GM21723 (cell line): ENCODE results near the gene CTU1.

Source experiments
- ATAC-seq: cut with Tn5 transposase; IDR thresholded peaks from one replicate; pipeline ENCODE4 v1.9.1; 2021; ENCODE audit warnings: mild to moderate bottlenecking, moderate library complexity; ENCODE audit not compliant: unreplicated experiment

The CTU1 gene

DNA sequence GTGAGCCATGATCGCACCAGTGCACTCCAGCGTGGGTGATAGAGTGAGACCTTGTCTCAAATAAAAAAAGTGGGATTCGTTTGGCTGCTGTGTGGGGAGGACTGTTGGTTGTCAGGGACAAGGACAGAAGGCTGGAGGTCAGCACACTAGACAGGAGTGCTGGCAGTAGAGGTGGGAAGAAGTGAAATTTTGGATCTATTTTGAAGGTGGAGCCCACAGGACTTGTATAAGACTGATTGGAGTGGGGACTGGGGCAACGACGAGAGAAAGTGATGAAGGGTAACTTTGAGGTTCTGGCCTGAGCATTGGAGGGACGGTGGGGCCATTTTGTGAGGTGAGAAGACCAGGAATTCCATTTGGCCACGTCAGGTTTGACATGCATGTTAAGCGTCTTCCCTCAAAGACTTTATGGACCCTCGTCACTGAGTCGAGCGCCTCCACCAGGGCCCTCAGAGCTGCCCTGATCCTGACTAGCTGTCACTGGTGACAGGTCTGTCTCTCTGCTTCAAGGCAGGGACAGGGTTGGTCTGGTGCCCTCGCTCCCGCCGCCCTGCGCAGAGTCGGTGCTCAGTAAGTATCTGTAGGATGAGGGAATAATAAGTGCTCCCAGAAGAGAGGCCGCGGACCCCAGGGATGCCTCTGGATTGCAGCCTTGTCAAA lies 673 bp downstream of the CTU1 start:
- peak; percentile 8 for ATAC-seq

DNA sequence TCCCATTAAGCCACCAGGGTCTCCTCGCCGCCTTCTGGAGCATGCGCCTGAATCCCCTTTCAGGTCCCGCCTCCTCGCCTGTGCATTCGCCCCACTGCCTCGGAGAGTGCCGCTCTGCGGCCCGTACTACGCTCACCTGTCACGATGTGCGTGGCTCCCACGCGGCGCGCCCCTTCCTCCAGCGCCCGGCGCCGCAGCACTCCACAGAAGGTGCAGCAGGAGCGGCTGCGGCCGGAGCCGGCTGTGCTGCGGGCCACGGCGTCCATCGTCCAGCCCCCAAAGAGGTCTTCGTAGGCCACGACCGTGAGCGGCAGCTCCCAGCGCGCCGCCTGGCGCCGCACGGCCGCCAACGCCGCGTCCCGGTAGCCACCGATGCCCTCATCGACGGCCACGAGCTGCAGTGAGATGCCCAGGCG lies 4.3 kb downstream of the CTU1 start:
- no peak for ATAC-seq

DNA sequence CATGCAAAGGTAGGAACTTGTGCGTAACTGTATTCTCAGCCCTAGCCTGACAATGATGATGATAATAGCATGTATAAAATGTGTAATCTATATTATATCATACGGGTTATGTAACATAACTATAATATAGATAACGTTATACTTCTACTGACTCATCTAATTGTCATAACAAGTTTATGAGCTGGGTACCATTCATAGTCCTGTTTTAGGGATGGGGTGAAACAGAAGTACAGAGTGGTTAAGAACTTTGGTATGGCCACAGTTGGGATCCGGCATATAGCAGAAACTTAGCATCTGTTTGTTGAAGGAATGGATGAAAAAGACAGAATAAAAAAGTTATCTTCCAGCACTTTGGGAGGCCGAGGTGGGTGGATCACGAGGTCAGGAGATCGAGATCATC lies 5.2 kb downstream of the CTU1 start:
- ATAC-seq: no peak

DNA sequence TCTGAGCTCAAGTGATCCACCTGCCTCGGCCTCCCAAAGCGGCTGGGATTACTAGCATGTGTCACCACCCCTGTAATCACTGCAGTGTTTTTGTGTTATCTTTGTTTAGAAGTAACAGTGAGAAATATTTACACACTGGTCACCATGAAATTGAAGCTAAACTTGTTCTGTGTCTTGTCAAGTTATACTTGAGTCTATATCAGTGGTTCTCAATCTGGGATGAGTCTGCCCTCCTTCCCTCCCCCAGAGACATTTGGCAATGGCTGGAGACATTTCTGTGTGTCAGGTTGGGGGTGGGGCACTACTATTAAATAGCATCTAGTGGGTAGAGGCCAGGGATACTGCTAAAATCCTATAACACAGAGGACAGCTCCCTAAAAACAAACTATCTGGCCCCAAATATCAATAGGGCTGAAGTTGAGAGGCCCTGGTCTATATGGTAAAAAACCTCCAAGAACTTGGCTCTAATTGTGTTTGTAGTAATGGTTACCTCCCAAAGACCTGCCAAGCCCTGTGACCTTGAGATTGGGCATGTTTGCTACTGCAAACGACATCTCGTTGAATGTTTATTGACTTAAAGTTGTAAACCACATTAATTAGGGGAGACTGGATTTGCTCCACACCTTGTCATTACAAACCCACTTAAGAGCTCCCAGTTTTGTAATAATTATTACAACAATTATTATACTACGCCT lies 6.9 kb downstream of the CTU1 start:
- ATAC-seq: no peak

DNA sequence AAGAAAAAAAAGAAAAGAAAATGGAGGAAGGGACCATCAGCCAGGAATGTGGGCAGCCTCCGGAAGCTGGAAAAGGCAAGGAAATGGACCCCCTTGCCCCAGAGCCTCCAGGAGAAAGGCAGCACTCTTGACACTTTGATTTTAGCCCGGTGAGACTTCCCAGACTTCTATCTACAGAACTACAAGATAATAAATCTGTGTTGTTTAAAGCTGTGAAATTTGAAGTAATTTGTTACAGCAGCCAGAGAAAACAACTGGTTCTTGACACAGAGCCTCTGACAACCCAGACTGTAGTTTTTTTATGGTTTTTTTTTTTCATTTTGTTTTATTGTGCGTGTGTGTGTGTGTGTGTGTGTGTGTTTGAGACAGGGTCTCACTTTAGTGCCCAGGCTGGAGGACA lies 7.6 kb downstream of the CTU1 start:
- no peak for ATAC-seq

DNA sequence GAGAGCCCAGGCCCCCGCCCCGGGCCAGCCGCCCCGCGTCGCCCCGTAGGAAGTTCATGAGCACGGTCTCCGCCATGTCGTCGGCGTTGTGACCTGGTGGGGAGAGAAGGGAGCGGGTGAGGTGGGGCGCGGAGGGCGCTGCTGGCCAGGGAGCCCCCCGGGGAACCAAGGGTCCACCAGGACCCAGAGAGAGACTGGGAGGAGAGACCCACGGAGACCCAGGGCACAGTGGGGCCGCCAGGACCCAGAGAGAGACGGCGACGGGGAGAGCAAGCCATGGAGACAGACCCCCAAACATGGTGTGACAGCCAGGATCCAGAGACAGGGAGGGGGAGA lies 9.2 kb downstream of the CTU1 start:
- no peak for ATAC-seq

DNA sequence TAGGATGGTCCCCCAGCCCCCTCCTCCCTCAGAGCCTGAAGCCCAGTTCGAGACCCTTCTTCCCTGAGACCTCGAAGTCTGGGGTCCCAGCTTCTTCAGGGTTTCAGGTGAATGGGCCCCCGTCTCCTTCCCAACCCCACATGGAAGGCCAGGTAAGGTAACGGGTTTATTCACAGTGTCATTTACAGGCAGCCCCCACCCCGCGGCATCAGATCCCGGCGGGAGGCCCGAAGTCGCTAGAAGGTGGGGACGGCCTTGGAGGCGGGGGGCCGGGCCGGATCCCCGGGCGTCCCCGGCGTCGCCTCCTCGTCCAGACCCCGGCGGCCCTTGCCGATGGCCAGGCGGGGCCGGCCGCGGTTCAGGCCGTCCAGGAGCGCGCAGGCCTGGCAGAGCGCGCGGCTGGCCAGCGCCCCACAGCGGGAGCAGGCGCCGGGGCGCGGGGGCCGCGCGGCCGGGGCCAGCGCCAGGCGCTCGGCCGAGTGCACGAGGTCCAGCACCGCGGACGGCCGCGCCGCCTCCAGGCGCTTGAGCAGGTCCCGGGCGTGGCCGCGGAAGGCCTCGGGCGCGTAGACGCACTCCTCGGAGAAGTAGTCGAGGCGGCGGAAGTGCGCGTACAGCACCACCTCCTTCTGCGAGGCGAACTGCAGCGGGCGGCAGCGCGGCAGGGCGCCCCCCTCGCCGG lies 9.7 kb downstream of the CTU1 start:
- no peak for ATAC-seq

DNA sequence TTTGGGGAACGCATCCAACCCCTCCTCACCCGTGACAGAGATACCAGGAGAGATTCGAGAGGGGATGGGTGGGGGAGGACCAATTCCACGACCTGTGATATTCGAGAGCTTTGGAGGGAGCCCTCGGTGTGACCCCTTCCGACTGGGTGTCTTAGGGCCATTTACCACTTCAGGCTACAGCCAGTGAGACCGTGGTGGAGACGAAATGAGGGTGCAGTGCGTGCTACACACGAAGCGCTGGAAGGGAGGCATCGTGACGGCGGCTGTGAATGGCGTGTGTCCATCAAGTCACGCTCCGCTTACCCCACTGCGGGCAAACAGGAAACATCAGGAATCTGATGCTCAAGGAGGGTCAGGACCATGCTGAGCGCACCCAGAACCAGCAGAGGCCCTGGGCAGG lies 10.4 kb downstream of the CTU1 start:
- no peak for ATAC-seq

DNA sequence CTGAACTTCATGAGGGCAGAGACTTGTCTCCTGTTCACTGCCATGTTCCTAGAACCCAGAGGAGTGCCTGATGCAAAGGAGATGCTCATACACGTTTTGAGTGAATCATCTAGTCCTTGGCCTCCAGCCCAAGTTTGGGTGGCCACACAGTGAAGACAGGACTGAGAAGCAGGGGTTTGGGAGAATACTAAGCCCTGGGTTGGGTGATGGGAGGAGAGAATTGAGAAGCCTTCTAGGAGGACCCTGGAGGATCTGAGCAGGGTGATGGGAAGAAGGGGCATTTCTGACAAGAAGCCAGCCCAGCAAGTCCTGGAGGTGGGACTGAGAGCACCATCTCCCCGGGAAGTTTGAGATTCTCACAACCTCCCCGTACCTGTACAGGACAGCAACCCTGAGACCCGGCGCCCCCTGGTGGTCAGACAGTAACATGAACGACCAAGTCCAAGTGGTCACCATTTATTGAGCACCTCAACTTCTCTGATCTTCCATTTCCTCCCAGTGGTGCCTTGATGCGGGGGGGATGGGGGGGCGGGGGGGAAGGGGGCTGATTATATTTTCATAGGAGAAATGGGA lies 11.0 kb downstream of the CTU1 start:
- no peak for ATAC-seq

DNA sequence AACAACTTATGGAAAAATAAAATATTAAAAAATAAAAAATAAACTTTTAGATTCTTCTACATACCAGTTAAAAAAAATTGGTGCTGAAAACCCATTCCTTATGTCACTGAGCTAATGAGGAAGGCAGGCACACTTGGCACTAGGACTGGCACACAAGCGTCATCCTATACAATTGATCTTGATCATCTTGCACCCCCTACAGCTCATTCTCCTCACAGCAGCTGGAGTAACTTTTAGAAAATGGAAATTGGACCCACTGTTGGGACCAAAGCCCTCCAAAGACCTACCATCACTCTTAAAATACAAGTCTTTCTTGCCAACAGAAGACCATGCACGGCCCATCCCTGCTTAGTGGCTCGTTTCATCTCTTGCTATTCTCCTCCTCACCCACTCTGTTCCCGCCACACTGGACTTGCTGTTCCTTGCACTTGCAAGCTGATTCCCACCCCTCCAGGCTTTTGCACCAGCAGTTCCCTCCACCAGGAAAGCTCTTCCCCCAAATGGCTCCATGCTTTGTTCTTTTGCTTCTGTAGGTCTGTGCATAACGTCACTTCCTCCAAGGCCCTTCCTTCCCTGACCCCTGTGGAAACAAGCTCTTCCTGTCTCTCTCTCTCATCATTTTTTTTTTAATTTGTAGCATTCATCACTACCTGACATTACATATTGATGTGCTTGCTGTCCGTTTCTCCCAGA lies 11.6 kb downstream of the CTU1 start:
- no peak for ATAC-seq

DNA sequence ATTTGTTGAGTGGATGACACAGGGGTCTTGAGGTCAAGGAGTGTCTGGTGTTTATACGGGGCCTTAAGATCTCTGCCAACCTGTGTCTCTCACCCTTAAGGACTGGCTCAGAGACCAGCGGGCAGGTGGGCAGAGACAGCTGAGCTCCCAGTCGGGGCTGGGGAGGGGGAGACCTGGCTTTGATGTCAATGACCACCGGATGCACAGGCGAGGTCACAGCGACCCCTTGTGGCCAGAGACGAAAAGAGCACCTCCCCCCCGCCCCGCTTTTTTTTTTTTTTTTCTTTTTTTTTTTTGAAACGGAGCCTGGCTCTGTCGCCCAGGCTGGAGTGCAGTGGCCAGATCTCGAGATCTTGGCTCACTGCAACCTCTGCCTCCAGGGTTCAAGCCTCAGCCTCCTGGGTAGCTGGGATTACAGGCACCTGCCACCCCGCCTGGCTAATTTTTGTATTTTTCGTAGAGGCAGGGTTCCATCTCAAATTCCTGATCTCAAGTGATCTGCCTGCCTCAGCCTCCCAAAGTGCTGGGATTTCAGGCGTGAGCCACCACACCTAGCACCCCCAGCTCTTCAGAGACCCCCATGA lies 13.4 kb downstream of the CTU1 start:
- ATAC-seq: no peak

DNA sequence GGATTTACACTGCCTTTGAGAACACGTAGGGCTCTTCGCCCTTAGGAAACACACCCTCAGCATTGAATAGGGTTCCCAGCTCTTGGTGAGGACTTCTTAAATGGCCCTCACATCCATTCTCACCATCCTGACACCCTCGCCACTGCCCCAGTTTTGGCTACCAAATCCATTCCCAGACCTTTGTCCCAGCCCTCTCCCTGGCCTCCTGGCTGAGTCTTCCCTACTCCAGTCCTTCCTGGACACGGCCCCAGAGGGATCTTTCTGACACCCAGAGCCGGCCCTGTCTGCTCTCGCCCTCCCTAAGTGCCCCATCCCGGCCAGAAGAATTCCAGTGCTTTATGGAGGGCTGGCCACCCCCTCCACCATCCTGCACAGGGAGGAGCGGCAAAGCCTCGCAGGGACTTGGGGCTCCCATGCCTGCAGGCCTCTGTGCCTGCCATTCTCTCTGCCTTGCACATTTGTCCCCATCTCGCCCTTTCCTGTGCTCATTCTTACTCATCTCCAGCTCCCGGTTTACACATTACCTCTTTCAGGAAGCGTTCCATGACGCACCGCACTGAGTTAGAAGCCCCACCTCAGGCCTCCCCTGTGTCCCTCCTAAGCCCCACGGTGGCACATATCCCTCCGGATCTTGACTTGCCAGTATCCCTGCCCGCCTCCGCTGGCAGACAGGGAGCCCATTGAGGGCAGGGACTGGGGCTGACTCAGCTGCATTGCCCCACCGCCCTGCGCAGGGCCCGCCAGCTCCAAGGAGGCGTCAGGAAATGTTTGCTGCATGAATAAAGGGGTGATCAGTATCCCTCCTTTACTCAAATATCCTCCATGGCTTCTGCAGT lies 14.5 kb downstream of the CTU1 start:
- ATAC-seq: no peak

DNA sequence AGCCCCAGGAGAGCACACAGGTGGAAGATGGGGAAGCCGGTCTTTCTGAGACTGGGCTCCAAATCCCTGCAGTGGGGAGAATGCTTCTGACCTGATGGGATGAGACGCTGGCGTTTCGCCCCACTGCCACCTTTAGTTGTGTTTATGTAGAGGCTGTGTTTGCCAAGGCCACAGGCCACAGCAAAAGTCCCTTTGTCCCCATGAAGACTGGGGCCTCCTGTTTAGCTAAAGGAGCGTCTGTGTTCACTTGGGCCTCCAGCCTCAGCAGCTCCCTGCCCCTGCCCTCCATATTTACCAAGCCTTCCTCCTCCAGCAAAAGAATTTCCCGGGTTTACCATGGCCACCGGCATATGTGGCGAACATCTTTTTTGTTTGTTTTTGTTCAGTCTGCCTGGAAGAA lies 15.1 kb downstream of the CTU1 start:
- ATAC-seq: no peak

DNA sequence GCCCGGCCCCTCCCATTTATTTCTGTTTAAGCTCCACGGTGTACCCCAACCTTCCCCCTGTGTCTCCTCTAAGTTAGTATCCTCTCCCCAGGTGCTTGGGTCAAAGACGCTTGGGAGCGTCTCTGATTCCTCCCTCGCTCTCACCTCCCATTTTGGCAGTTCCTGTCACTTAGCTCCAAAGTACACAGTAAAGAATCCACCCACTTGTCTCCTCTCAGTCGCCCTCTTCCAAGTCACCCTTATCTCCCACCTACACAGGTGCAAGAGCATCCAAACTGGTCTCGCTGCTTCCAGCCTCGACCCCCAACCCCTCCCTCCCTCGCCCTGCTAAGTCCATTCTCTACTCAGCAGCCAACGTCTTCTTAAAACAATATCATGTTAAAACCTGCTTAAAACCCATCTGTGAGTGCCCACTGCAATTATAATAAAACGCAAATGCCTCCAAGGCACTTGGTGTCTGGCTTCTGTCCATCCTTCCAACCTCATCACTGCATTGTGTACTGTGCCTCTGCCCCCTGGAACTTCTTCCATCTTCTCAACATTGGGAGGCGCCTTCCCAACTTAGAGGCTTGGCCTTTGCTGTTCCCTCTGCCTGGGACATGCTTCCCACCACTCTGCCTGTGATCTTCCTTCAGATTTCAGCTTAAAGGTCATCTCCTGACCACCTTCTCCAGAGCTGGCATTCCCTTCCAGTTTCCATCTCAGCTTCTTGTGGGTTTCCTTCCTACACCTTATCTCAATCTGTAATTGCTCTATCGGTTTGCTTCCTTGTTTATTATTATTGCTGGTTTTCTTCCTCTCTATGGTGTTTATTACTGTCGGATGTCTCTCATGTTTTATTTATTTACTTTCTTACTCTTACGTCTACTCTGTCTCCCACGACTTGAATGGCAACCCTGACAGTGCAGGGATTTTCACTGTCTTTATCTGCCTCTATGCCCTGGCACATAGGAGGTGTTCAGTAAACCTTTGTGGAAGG lies 16.0 kb downstream of the CTU1 start:
- ATAC-seq: no peak

DNA sequence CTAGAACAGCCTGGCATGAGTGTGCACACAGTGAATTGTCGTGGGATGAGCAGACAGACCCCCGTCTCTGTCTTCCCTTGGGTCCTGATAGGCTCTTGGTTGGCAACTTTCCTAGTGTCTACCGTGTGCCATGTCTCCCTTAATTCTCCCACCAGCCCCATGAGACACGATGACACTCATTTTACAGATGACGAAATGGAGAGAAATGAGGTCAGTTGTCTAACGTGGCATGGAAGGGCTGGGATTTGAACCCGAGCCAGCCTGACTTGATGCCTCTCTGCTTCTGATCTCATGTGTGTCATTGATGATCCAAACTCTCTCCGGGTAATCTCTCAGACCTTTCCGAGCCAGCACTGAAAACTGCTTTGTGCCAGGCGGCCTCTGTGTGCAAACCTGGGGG lies 17.1 kb downstream of the CTU1 start:
- ATAC-seq: no peak

DNA sequence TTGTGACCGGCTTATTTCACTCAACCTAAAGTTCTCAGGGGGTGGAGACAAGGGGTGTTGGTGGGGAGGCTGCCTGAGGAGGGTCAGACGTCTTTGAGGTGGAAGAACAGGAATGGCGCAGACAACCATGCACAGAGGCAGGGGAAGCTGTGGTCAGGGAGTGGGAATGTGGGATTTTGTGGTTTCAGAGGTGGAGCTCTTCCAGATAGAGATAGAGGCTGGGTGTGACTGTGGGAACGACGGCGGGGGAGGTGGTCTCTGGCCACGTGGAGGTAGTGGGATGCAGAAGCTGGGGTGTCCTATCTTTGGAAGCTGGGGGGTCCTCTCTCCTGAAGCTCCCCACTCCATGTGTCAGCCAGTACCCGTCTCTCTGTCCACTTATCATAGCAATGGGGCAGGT lies 17.7 kb downstream of the CTU1 start:
- ATAC-seq: no peak

DNA sequence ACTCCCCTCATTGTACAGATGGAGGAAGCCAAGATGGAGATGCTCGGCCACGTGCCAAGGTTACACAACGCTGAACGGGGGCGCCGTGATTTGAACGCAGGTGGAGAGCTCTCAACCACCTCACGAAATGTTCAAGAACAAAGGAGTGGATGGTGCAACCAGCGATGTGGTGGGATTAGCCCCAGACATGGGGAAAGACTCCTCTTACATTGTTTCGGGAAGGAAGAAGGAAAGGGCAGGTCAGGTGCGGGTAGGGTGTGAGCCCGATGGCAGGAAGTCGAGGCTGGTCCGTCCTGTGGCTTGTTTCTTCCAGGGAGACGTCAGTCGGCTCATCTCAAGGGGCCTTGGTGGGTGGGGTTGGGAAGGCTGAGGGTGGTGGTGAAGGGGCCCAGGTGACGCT lies 18.4 kb downstream of the CTU1 start:
- ATAC-seq: no peak

DNA sequence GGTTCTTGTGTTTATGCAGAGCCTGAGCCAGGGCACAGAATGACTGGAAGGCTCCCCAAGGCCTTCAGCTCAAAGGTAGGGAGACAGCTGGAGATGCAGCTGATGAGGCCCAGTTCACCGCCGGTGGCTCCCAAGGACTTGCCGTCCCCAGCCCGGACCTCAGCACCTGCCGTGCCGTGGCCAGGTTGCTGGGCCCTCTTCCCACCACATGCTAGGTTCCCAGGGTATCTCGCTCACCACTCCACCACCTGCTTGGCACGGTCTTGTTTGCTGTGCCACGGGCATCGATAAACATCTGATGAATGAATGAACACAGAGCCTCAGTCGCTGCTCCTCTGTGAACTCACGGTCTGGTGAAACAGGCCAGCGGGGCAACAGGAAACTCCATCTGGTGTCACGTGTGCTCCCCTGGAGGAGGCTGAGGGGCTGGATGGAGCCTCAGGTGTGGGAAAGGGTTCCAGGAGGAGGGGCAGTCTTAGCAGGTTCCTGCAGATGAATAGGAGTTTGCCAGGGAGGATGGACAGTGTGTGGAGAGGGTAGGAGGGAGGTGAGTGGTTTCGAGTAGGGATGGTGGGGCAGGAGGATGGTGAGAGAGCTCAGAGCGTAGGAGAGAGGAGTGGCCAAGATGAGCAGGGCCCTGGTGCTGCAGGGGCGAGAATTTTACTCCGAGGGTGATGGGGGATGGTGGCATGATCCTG lies 21.9 kb downstream of the CTU1 start:
- no peak for ATAC-seq

DNA sequence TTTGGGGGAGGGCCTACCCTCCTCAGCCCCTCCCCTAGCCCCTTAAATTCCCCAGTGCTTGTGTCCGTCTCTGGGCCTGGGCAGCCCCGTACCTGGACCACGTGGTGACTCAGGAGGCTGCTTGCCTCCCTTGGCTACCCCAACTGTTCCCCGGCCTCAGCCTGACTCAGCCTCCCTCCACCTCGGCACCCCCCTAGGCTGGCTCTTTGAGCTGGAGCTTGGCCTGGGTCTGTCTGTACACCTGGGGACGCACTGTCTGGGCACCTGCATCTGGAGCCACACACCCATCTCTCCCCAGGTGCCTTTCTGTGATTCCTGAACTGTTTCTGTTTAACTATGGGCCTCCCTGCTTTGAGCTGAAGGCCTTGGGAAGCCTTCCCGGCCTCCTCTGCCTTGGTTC lies 23.7 kb downstream of the CTU1 start:
- ATAC-seq: no peak
